ENCODE results near the gene NRG2. TPM values are rescaled to one million over a fixed set of nuclear protein-coding genes. Genes with fewer than 3 reads are reported as not detected.
A peak's percentile ranks its signal among the peaks of the same experiment; 100 is the strongest.

The NRG2 gene
- total RNA-seq, 2 donors from 2014 or later: 5.6 to 6.5 TPM

DNA sequence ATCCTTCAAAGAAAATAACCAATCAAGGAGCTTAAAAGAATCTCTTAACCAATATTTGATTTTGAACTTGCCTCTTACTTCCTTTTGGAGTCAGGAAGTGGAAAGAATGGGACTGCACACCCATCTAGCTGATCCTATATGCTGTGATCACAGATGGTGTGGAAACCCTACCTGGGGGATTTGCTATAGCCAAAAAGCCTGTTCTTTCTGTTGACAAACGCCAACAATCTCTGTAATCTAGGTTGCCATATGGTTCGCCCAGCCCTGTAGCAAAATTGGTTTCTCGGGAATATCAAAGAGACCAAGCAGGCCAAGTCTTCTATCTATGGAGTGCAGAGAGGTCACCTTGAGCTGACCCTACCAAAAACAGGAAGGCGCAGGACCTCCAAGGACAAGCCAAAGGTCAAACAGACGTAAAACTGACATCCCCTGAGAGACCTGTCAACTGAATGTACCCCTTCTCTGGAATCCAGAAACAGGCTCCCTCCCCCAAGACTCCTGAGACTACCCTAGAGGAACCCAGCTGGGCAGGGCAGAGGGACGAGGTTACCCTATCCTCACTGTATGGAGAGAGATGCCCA, 19.4 kb downstream of the NRG2 start:
- 82 to 83% methylated on average over 6 of the region's 6 CpGs for WGBS, 2 donors
- H3K9me3 ChIP-seq: no peaks in the 10 kb centered on the region
- no peak overlapping the region for H3K27ac ChIP-seq
- intact Hi-C loops (cut with DNase I): no loop called here
- no peaks in the 10 kb centered on the region for H3K36me3 ChIP-seq (replicated peaks in 1 of 2; ENCODE audit: insufficient read depth in 1 of 2, low read depth in 2 of 2)
- no peak overlapping the region for H3K4me3 ChIP-seq
- DNase-seq (no peak), ATAC-seq (no peak)
- peaks cover 31% of the 10 kb centered on the region for H3K4me1 ChIP-seq
- H3K27me3 ChIP-seq: no peaks in the 10 kb centered on the region
- TF ChIP-seq, protein P1, sequence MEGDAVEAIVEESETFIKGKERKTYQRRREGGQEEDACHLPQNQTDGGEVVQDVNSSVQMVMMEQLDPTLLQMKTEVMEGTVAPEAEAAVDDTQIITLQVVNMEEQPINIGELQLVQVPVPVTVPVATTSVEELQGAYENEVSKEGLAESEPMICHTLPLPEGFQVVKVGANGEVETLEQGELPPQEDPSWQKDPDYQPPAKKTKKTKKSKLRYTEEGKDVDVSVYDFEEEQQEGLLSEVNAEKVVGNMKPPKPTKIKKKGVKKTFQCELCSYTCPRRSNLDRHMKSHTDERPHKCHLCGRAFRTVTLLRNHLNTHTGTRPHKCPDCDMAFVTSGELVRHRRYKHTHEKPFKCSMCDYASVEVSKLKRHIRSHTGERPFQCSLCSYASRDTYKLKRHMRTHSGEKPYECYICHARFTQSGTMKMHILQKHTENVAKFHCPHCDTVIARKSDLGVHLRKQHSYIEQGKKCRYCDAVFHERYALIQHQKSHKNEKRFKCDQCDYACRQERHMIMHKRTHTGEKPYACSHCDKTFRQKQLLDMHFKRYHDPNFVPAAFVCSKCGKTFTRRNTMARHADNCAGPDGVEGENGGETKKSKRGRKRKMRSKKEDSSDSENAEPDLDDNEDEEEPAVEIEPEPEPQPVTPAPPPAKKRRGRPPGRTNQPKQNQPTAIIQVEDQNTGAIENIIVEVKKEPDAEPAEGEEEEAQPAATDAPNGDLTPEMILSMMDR (IDR thresholded peaks at IDR 0.05): no peak
- no peak for TF ChIP-seq POLR2A (IDR thresholded peaks at IDR 0.05)

DNA sequence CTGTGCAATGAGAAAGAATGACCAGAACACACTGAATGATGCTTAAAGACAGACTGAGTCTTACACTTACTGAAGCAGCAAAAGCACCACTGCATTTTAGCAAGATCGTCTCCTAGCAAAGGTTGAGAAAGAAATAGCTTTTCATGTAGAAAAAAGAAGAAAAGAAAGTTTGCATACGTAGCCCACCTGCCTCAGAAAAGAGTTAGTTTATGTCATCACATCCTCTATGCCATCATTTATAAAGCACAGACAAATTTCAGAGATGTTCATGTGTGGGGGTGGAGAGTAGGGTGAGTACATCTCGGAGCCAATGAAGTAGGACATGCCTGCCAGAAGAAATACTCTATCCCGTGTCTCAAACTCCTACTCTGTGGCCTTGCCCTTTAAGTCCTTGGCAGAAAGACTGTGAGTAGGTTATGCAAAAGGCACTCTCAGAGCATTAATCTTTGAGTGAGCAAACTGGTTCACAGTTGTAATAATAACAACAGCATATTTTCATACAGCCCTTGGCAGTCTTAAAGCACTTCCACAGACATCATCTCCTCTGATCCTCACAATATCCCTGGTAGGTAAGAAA, 22.4 kb downstream of the NRG2 start:
- Histone ChIP-seq H3K4me1 (peaks cover 38% of the 10 kb centered on the region), H3K4me3 (no peak overlapping the region), H3K27ac (peak overlapping the region in 1 of 4 donors; percentile 25), H3K36me3 (replicated peaks in 1 of 2; ENCODE audit: insufficient read depth in 1 of 2, low read depth in 2 of 2) (no peaks in the 10 kb centered on the region), H3K27me3 (no peaks in the 10 kb centered on the region), H3K9me3 (no peaks in the 10 kb centered on the region)
- TF ChIP-seq, protein P1 (IDR thresholded peaks at IDR 0.05): no peak
- no peak for TF ChIP-seq POLR2A (IDR thresholded peaks at IDR 0.05)
- ATAC-seq (peak; percentile 59), DNase-seq (no peak)
- intact Hi-C loops (cut with DNase I): no loop called here
- WGBS, 2 donors: 52 to 60% methylated on average over 4 of the region's 4 CpGs

GRCh38 chr5:140018920-140019644, 24.0 kb downstream of the NRG2 start:
- H3K9me3 ChIP-seq: no peaks in the 10 kb centered on the region
- H3K27me3 ChIP-seq: no peaks in the 10 kb centered on the region
- DNase-seq (peak; percentile 24 to 65 (median 48)), ATAC-seq (peak; percentile 75)
- peaks cover 38% of the 10 kb centered on the region for H3K4me1 ChIP-seq
- no peak overlapping the region for H3K4me3 ChIP-seq
- H3K36me3 ChIP-seq (replicated peaks in 1 of 2; ENCODE audit: insufficient read depth in 1 of 2, low read depth in 2 of 2): no peaks in the 10 kb centered on the region
- intact Hi-C loops (cut with DNase I): no loop called here
- peak overlapping the region in 3 of 4 donors; percentile 11 to 37 (median 19) for H3K27ac ChIP-seq
- TF ChIP-seq, protein P1 (IDR thresholded peaks at IDR 0.05): no peak
- no peak for TF ChIP-seq POLR2A (IDR thresholded peaks at IDR 0.05)
- WGBS, 2 donors: 33 to 42% methylated on average over 4 of the region's 4 CpGs

DNA sequence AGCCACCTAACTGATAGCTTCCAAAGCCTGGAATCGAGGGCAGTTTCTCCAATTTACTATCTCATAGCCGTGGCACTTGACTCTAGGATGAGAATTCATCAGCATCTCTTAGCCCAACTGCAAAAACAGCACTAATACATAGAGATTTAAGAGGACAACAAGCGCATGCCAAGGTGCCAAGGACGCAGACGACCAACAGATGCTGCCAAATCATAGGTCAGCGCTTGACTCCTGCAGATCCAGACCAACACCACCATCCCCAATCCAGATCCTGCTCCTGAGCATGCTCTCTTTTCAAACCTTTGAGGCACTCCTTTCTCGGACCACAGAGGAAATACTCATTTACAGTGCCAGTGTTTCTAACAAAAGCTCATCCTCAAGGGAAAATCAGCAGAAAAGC, 24.6 kb downstream of the NRG2 start:
- no peak for ATAC-seq
- TF ChIP-seq, protein P1 (IDR thresholded peaks at IDR 0.05): no peak
- TF ChIP-seq POLR2A (IDR thresholded peaks at IDR 0.05): no peak

More for the DNA sequence above, 24.6 kb downstream of the NRG2 start:
- Histone ChIP-seq H3K4me1 (peaks cover 38% of the 10 kb centered on the region), H3K27me3 (no peaks in the 10 kb centered on the region), H3K4me3 (no peak overlapping the region), H3K36me3 (replicated peaks in 1 of 2; ENCODE audit: insufficient read depth in 1 of 2, low read depth in 2 of 2) (no peaks in the 10 kb centered on the region), H3K9me3 (no peaks in the 10 kb centered on the region), H3K27ac (peak overlapping the region in 2 of 4 donors; percentile 19 to 37)
- 79 to 85% methylated on average over 7 of the region's 7 CpGs for WGBS, 2 donors
- DNase-seq: no peak
- intact Hi-C loops (cut with DNase I): no loop called here

Measured in body of pancreas (tissue), 4 donors.